OCI-LY7 (cell line): Measurements from ENCODE around the gene R3HDML. TPM values are rescaled to one million over a fixed set of nuclear protein-coding genes. Genes with fewer than 3 reads are reported as not detected.

ENCODE experiments used
- BruUV-seq: library from RNA; stranded (reverse); fragments of 400-500 nt; replicated peaks from 2 replicates; lab custom pipeline; 2021; lab: Mats Ljungman, UMichigan
- CTCF ChIA-PET: fragments of 300-600 bp; sonication (Branson Sonifier 250); formaldehyde crosslinking; loops from one replicate; lab custom pipeline; 2022; ENCODE audit warnings: antibody characterized with exemption; ENCODE audit not compliant: unreplicated experiment; lab: Charles Lee
- POLR2A ChIA-PET: fragments of 300-600 bp; sonication (Branson Sonifier 250); formaldehyde crosslinking; loops from one replicate; lab custom pipeline; 2022; ENCODE audit warnings: antibody characterized with exemption; lab: Charles Lee
- DNase-seq: peaks from one replicate; pipeline ENCODE4 v3.0.0-alpha.2; 2015; ENCODE audit warnings: low spot score
- H2AFZ ChIP-seq: fragments of 200-600 bp; sonication (generic), shearing (Covaris generic); 2 replicates; pipeline ENCODE4 v1.6.1; 2014; ENCODE audit warnings: mild to moderate bottlenecking, antibody characterized with exemption, low read length, moderate library complexity
- H3K27ac ChIP-seq: fragments of 200-600 bp; sonication (generic); 2 replicates; pipeline ENCODE4 v1.5.1; 2014; ENCODE audit warnings: mixed run types, low read depth, mild to moderate bottlenecking, moderate library complexity, low read length, inconsistent platforms; ENCODE audit not compliant: poor library complexity, severe bottlenecking
- H3K36me3 ChIP-seq: fragments of 200-600 bp; sonication (generic); 2 replicates; pipeline ENCODE4 v1.6.1; 2014; ENCODE audit warnings: mild to moderate bottlenecking, antibody characterized with exemption, low read length, moderate library complexity, mixed read lengths; ENCODE audit not compliant: insufficient read depth
- H3K4me1 ChIP-seq: fragments of 200-600 bp; sonication (generic); 2 replicates; pipeline ENCODE4 v1.5.1; 2014; ENCODE audit warnings: mild to moderate bottlenecking, low read length; ENCODE audit not compliant: insufficient read depth, poor library complexity, severe bottlenecking
- H3K4me2 ChIP-seq: fragments of 200-600 bp; sonication (generic); 2 replicates; pipeline ENCODE4 v1.6.1; 2014; ENCODE audit warnings: mild to moderate bottlenecking, low read length
- H3K4me3 ChIP-seq: fragments of 200-600 bp; sonication (generic); 2 replicates; pipeline ENCODE4 v1.5.1; 2014; ENCODE audit warnings: mild to moderate bottlenecking, low read depth, low read length; ENCODE audit not compliant: poor library complexity, severe bottlenecking
- H3K79me2 ChIP-seq: fragments of 200-600 bp; sonication (generic); 2 replicates; pipeline ENCODE4 v1.6.1; 2016; ENCODE audit warnings: low read depth, mild to moderate bottlenecking, low read length, moderate library complexity, mixed read lengths; ENCODE audit not compliant: insufficient read depth
- H3K9me2 ChIP-seq: fragments of 200-600 bp; sonication (generic); 2 replicates; pipeline ENCODE4 v1.6.1; 2016; ENCODE audit warnings: mild to moderate bottlenecking, low read length, mixed read lengths; ENCODE audit not compliant: insufficient read depth
- H3K9me3 ChIP-seq: fragments of 200-600 bp; sonication (generic); 2 replicates; pipeline ENCODE4 v1.6.1; 2014; ENCODE audit warnings: mild to moderate bottlenecking, mixed run types, low read length, mixed read lengths
- H4K20me1 ChIP-seq: fragments of 200-600 bp; sonication (generic); 2 replicates; pipeline ENCODE4 v1.6.1; 2014; ENCODE audit warnings: mild to moderate bottlenecking, antibody characterized with exemption, low read length, moderate library complexity, mixed read lengths; ENCODE audit not compliant: insufficient read depth
- EZH2phosphoT487 ChIP-seq: fragments of 200-600 bp; sonication (generic); IDR thresholded peaks from 2 replicates; pipeline ENCODE4 v1.6.1; 2018; ENCODE audit warnings: low read depth, borderline replicate concordance, mild to moderate bottlenecking, mixed run types, antibody characterized with exemption, low read length, moderate library complexity, mixed read lengths
- intact Hi-C: fragments of 100-400 bp; cut with micrococcal nuclease; formaldehyde crosslinking; loops from one replicate; pipeline ENCODE4 v1.10.0; 2022; ENCODE audit not compliant: unreplicated experiment
- total RNA-seq, 2 experiments: library from RNA; depleted of rRNA in 1 of 2; stranded (reverse); fragments of >200 nt in 1 of 2; shearing (Covaris generic) in 1 of 2; gene quantifications; 2 replicates each; pipeline ENCODE4 v1.2.3, GENCODE V29; 2014 to 2022
- TF ChIP-seq, protein P1 (sequence below): fragments of 200-600 bp; sonication (generic); conservative IDR thresholded peaks from 2 replicates; pipeline ENCODE4 v1.5.1; 2014; ENCODE audit warnings: mild to moderate bottlenecking, antibody characterized with exemption, low read length, moderate library complexity, mixed read lengths

R3HDML gene
- total RNA-seq, 2 experiments from 2014 or later: not detected

DNA sequence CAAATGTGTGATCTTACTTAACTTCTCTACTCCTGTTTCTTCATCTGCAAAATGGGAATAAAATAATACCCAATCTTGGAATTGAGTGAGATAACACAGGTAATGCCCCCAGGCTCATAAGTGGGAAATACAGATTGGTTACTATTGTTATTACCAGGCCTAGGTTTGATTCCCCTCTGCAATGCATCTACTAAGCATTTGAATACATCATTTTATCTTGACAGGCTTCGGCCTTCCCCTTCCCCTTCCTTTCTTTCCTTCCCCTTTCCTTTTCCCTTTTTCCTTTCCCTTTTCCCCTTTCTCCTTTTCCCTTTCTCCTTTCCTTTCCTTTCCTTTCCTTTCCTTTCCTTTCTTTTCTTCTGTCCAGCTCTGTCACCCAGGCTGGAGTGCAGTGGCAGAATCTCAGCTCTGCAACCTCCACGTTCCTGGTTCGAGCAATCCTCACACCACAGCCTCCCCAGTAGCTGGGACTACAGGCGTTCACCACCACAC is 11.4 kb downstream of the R3HDML start:
- no peaks in the 10 kb centered on the region for H3K4me1 ChIP-seq
- no peaks in the 10 kb centered on the region for H3K36me3 ChIP-seq
- H3K9me3 ChIP-seq: no peaks in the 10 kb centered on the region
- no peaks in the 10 kb centered on the region for H3K9me2 ChIP-seq
- no peak overlapping the region for H3K4me3 ChIP-seq
- intact Hi-C loops: no loop called here
- ChIA-PET CTCF (no interaction called here), POLR2A (interaction anchor here (0.6 kb wide), 1 partner anchor 240 kb away, joined by 6 read pairs; no protein-coding TSS in a partner anchor)
- BruUV-seq: no TSS peak
- H3K27ac ChIP-seq: no peak overlapping the region
- H4K20me1 ChIP-seq: no peaks in the 10 kb centered on the region
- no peak for DNase-seq
- no peak overlapping the region for H2AFZ ChIP-seq
- no peak overlapping the region for H3K4me2 ChIP-seq
- H3K79me2 ChIP-seq: no peaks in the 10 kb centered on the region
- TF ChIP-seq, protein P1, sequence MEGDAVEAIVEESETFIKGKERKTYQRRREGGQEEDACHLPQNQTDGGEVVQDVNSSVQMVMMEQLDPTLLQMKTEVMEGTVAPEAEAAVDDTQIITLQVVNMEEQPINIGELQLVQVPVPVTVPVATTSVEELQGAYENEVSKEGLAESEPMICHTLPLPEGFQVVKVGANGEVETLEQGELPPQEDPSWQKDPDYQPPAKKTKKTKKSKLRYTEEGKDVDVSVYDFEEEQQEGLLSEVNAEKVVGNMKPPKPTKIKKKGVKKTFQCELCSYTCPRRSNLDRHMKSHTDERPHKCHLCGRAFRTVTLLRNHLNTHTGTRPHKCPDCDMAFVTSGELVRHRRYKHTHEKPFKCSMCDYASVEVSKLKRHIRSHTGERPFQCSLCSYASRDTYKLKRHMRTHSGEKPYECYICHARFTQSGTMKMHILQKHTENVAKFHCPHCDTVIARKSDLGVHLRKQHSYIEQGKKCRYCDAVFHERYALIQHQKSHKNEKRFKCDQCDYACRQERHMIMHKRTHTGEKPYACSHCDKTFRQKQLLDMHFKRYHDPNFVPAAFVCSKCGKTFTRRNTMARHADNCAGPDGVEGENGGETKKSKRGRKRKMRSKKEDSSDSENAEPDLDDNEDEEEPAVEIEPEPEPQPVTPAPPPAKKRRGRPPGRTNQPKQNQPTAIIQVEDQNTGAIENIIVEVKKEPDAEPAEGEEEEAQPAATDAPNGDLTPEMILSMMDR: no peak
- TF ChIP-seq EZH2phosphoT487: no peak

GRCh38 chr20:44349349-44349748 is 12.5 kb downstream of the R3HDML start:
- ChIA-PET CTCF (no interaction called here), POLR2A (interaction anchor here (1.2 kb wide), 1 partner anchor 133 kb away, joined by 3 read pairs; no protein-coding TSS in a partner anchor)
- Histone ChIP-seq H2AFZ (no peak overlapping the region), H3K79me2 (no peaks in the 10 kb centered on the region), H3K4me2 (no peak overlapping the region), H3K9me2 (no peaks in the 10 kb centered on the region), H3K4me3 (no peak overlapping the region), H4K20me1 (no peaks in the 10 kb centered on the region), H3K27ac (no peak overlapping the region), H3K9me3 (no peaks in the 10 kb centered on the region), H3K36me3 (no peaks in the 10 kb centered on the region), H3K4me1 (no peaks in the 10 kb centered on the region)
- no peak for DNase-seq
- intact Hi-C loops: no loop called here
- BruUV-seq: no TSS peak
- TF ChIP-seq EZH2phosphoT487: no peak
- TF ChIP-seq, protein P1: no peak

DNA sequence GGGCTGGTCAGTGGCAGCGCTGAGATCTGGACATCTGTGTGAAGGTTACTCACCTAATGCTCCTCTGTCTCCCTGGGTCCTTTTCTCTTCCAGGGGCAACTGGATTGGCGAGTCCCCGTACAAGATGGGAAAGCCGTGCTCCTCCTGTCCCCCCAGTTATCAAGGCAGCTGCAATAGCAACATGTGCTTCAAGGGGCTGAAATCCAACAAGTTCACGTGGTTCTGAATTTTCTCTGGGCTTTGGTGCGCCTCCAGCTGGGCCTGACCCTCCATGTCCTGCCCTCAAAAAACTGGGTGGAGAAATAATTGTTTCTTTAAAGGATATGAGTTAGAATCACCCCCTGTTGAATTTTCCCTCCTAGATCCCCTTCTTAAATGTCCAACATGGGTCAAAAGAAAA is 13.7 kb downstream of the R3HDML start:
- Histone ChIP-seq H3K4me1 (no peaks in the 10 kb centered on the region), H3K9me3 (no peaks in the 10 kb centered on the region), H3K36me3 (no peaks in the 10 kb centered on the region), H3K9me2 (no peaks in the 10 kb centered on the region), H3K27ac (no peak overlapping the region), H3K4me3 (no peak overlapping the region), H2AFZ (no peak overlapping the region), H3K4me2 (no peak overlapping the region), H4K20me1 (no peaks in the 10 kb centered on the region), H3K79me2 (no peaks in the 10 kb centered on the region)
- BruUV-seq: no TSS peak
- ChIA-PET POLR2A (interaction anchor here (0.6 kb wide), 1 partner anchor 1747 kb away, joined by 3 read pairs; no protein-coding TSS in a partner anchor), CTCF (no interaction called here)
- DNase-seq: no peak
- TF ChIP-seq, protein P1: no peak
- no peak for TF ChIP-seq EZH2phosphoT487
- intact Hi-C loops: no loop called here
